ENCODE data around the gene DIS3L2.

GRCh38 chr2:232030229-232030628 lies 68.7 kb downstream of the DIS3L2 start:
- no peak for TF ChIP-seq EZH2 (IDR thresholded peaks at IDR 0.05; ENCODE audit: insufficient read depth, low read length)
- TF ChIP-seq, protein P1, sequence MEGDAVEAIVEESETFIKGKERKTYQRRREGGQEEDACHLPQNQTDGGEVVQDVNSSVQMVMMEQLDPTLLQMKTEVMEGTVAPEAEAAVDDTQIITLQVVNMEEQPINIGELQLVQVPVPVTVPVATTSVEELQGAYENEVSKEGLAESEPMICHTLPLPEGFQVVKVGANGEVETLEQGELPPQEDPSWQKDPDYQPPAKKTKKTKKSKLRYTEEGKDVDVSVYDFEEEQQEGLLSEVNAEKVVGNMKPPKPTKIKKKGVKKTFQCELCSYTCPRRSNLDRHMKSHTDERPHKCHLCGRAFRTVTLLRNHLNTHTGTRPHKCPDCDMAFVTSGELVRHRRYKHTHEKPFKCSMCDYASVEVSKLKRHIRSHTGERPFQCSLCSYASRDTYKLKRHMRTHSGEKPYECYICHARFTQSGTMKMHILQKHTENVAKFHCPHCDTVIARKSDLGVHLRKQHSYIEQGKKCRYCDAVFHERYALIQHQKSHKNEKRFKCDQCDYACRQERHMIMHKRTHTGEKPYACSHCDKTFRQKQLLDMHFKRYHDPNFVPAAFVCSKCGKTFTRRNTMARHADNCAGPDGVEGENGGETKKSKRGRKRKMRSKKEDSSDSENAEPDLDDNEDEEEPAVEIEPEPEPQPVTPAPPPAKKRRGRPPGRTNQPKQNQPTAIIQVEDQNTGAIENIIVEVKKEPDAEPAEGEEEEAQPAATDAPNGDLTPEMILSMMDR (IDR thresholded peaks at IDR 0.05; ENCODE audit: insufficient read depth, low read depth, low read length), result peak; percentile 24
